ENCODE measurements around the gene KIAA1958. TPM values are rescaled to one million over a fixed set of nuclear protein-coding genes. Genes with fewer than 3 reads are reported as not detected.

Gene KIAA1958
- polyA plus RNA-seq, 3 donors, result 1.9 to 4.2 (median 1.9) TPM

DNA sequence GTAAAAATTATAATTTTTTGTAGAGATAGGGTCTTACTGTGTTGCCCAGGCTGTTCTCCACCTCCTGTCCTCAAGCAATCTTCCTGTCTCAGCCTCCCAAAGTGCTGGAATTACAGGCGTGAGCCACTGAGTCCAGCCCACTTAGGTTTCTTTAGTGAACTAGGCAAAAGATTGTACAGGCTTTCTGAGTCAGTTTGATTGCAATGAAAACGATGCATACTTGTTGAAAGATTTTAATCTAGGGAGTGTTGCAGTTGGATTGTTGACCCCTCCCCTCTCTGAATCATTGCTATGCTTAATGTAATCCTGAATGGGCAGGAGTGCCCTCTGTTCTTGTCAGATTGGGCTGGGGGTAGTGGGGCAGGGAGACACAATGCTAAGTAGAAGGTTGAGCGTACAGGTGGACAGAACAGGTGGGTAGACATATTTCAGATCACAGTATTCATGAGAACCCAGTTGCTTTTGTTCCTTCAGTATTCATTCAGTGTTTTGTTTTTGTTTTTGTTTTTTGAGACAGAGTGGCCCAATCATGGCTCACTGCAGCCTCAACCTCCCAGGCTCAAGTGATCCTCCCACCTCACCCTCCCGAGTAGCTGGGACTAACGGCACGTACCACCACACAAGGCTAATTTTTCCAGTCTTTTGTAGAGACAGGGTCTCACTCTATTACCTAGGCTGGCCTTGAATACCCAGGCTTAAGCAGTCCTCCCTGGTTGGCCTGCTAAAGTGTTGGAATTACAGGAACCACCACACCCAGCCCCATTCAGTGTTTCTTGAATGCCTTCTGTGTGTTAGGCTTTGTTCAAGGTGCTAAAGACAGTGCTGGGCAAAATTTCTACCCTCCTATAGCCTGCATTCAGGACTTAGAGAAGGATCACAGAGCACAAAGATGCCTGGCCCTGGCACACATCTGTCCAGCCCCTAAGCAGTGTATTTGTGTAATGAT lies 70.1 kb downstream of the KIAA1958 start:
- H3K27me3 Mint-ChIP-seq (ENCODE audit: low read depth in 3 of 3), result peaks cover 0 to 1% (median 1%) of the 10 kb centered on the region in 3 donors

DNA sequence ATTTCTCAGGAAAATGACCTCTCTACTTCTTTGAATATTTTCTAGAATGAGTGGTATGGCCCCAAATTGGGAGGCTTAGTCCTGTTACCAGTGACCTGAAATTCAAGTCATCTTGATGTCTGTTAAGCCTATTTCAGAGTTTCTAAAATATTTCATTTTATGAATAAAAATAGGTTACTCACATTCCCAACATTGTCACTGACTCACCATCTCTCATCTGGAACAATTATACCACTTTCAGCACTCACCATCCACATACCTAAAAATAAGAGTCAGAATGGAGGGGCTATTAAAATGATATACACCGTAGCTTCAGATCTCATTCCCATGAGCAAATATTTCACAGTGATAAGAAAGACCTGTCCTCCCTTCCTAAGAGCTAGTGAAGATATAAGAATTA lies 71.8 kb downstream of the KIAA1958 start:
- no peak overlapping the region for H3K9ac ChIP-seq (ENCODE audit: insufficient read depth, low read length, poor library complexity, severe bottlenecking)
- Mint-ChIP-seq H3K27ac (no peak overlapping the region), H3K4me1 (peaks cover 4% of the 10 kb centered on the region), H3K4me3 (no peak overlapping the region), H3K36me3 (peaks cover 0 to 2% of the 10 kb centered on the region in 2 donors), H3K9me3 (peaks cover 0 to 1% (median 0%) of the 10 kb centered on the region in 7 donors), H3K27me3 (ENCODE audit: low read depth in 3 of 3) (peaks cover 0 to 1% (median 1%) of the 10 kb centered on the region in 3 donors)
- H3K27ac ChIP-seq (ENCODE audit: low read depth in 1 of 2, low read length in 2 of 2), result no peak overlapping the region
- no peaks in the 10 kb centered on the region for H3K9me3 ChIP-seq (replicated peaks in 1 of 2; ENCODE audit: control insufficient read depth in 1 of 2, insufficient read depth in 1 of 2, low read length in 2 of 2)
- intact Hi-C loops (cut with micrococcal nuclease), result no loop called here
- H3K4me2 ChIP-seq (replicated peaks; ENCODE audit: extremely low read depth, low read length, poor library complexity, severe bottlenecking), result no peak overlapping the region
- no peaks in the 10 kb centered on the region for H3K79me2 ChIP-seq (ENCODE audit: insufficient read depth, low read length)
- H3K36me3 ChIP-seq (replicated peaks in 1 of 2; ENCODE audit: control insufficient read depth in 1 of 2, insufficient read depth in 2 of 2, low read length in 2 of 2), result no peaks in the 10 kb centered on the region
- no peak overlapping the region for H2AFZ ChIP-seq (ENCODE audit: insufficient read depth, low read depth, low read length, poor library complexity, severe bottlenecking)
- no peak overlapping the region for H3K4me3 ChIP-seq (replicated peaks in 1 of 3; ENCODE audit: low read depth in 2 of 3, low read length in 3 of 3)
- no peaks in the 10 kb centered on the region for H3K4me1 ChIP-seq (ENCODE audit: control insufficient read depth in 1 of 2, insufficient read depth in 2 of 2, low read length in 2 of 2)
- TF ChIP-seq, protein P1, sequence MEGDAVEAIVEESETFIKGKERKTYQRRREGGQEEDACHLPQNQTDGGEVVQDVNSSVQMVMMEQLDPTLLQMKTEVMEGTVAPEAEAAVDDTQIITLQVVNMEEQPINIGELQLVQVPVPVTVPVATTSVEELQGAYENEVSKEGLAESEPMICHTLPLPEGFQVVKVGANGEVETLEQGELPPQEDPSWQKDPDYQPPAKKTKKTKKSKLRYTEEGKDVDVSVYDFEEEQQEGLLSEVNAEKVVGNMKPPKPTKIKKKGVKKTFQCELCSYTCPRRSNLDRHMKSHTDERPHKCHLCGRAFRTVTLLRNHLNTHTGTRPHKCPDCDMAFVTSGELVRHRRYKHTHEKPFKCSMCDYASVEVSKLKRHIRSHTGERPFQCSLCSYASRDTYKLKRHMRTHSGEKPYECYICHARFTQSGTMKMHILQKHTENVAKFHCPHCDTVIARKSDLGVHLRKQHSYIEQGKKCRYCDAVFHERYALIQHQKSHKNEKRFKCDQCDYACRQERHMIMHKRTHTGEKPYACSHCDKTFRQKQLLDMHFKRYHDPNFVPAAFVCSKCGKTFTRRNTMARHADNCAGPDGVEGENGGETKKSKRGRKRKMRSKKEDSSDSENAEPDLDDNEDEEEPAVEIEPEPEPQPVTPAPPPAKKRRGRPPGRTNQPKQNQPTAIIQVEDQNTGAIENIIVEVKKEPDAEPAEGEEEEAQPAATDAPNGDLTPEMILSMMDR (IDR thresholded peaks at IDR 0.05), result no peak
- no peak for DNase-seq
- no peaks in the 10 kb centered on the region for H3K27me3 ChIP-seq (ENCODE audit: control insufficient read depth in 2 of 2, insufficient read depth in 2 of 2, low read length in 2 of 2)
- no CpG with 5 or more reads among the region's 1 CpG for WGBS (ENCODE audit: insufficient coverage)
- H4K20me1 ChIP-seq (ENCODE audit: insufficient read depth, low read length), result no peaks in the 10 kb centered on the region

More for the DNA sequence above, 70.1 kb downstream of the KIAA1958 start:
- DNase-seq, result no peak
- Histone ChIP-seq H4K20me1 (ENCODE audit: insufficient read depth, low read length) (no peaks in the 10 kb centered on the region), H3K4me2 (replicated peaks; ENCODE audit: extremely low read depth, low read length, poor library complexity, severe bottlenecking) (no peak overlapping the region), H2AFZ (ENCODE audit: insufficient read depth, low read depth, low read length, poor library complexity, severe bottlenecking) (no peak overlapping the region), H3K27ac (ENCODE audit: low read depth in 1 of 2, low read length in 2 of 2) (no peak overlapping the region), H3K4me3 (replicated peaks in 1 of 3; ENCODE audit: low read depth in 2 of 3, low read length in 3 of 3) (no peak overlapping the region), H3K9me3 (replicated peaks in 1 of 2; ENCODE audit: control insufficient read depth in 1 of 2, insufficient read depth in 1 of 2, low read length in 2 of 2) (no peaks in the 10 kb centered on the region), H3K4me1 (ENCODE audit: control insufficient read depth in 1 of 2, insufficient read depth in 2 of 2, low read length in 2 of 2) (no peaks in the 10 kb centered on the region), H3K79me2 (ENCODE audit: insufficient read depth, low read length) (peaks cover 6% of the 10 kb centered on the region), H3K9ac (ENCODE audit: insufficient read depth, low read length, poor library complexity, severe bottlenecking) (no peak overlapping the region), H3K27me3 (ENCODE audit: control insufficient read depth in 2 of 2, insufficient read depth in 2 of 2, low read length in 2 of 2) (no peaks in the 10 kb centered on the region), H3K36me3 (replicated peaks in 1 of 2; ENCODE audit: control insufficient read depth in 1 of 2, insufficient read depth in 2 of 2, low read length in 2 of 2) (no peaks in the 10 kb centered on the region)
- TF ChIP-seq, protein P1 (IDR thresholded peaks at IDR 0.05), result no peak
- Mint-ChIP-seq H3K9me3 (peaks cover 0 to 1% (median 0%) of the 10 kb centered on the region in 7 donors), H3K36me3 (peaks cover 0 to 2% of the 10 kb centered on the region in 2 donors), H3K4me3 (no peak overlapping the region), H3K4me1 (no peaks in the 10 kb centered on the region), H3K27ac (peak overlapping the region in 1 of 7 donors; percentile 28)
- intact Hi-C loops (cut with micrococcal nuclease), result no loop called here
- WGBS (ENCODE audit: insufficient coverage), result no CpG with 5 or more reads among the region's 6 CpGs

Measured in CD14-positive monocyte (primary cell).